ENCODE measurements around the gene MAP3K20.

DNA sequence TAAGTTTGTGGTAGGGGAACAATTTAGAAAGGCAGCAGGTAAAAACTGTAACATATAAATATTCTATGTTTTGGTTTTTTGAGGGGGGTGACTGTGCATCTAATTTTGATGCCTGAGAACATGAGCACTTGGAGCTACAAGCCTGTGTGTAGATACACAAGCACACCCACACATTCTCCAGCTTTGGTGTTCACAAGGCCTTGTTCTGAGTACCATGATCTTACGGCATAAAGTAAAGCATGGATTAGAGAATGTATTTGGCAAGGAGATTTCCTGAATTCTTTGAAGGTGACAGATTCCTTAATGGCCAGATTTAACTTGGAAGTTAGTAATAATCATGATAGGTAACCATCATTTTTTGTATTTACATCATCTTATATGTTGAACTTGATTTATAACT, 42.7 kb downstream of the MAP3K20 start:
- no peak for TF ChIP-seq POLR2AphosphoS5 (IDR thresholded peaks at IDR 0.05; ENCODE audit: low read depth, low read length)
- no peak for TF ChIP-seq CTCF (IDR thresholded peaks at IDR 0.05; ENCODE audit: control extremely low read depth in 1 of 3, insufficient read depth in 1 of 3, low read depth in 1 of 3, low read length in 3 of 3)
- no peak for TF ChIP-seq POLR2A (IDR thresholded peaks at IDR 0.05; ENCODE audit: control extremely low read depth in 1 of 2, low read depth in 2 of 2, low read length in 2 of 2)
- TF ChIP-seq EZH2 (IDR thresholded peaks at IDR 0.05; ENCODE audit: low read depth, low read length, severe bottlenecking), result no peak
- TF ChIP-seq GABPA (IDR thresholded peaks at IDR 0.05; ENCODE audit: borderline replicate concordance, insufficient read depth, low read length), result no peak
- no peak for TF ChIP-seq TEAD4 (IDR thresholded peaks at IDR 0.05; ENCODE audit: low read depth, low read length)
- no peak for TF ChIP-seq YY1 (IDR thresholded peaks at IDR 0.05; ENCODE audit: low read depth, low read length)
- TF ChIP-seq, protein P1, sequence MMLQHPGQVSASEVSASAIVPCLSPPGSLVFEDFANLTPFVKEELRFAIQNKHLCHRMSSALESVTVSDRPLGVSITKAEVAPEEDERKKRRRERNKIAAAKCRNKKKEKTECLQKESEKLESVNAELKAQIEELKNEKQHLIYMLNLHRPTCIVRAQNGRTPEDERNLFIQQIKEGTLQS (IDR thresholded peaks at IDR 0.05; ENCODE audit: insufficient read depth, low read depth, low read length), result no peak
- no peak for TF ChIP-seq TCF12 (IDR thresholded peaks at IDR 0.05; ENCODE audit: low read depth, low read length)

All from H1 (cell line).